ENCODE data around the gene FER. TPM values are rescaled to one million over a fixed set of nuclear protein-coding genes. Genes with fewer than 3 reads are reported as not detected.

The FER gene
- total RNA-seq, 1 experiment from 2014 or later = 20.6 TPM

DNA sequence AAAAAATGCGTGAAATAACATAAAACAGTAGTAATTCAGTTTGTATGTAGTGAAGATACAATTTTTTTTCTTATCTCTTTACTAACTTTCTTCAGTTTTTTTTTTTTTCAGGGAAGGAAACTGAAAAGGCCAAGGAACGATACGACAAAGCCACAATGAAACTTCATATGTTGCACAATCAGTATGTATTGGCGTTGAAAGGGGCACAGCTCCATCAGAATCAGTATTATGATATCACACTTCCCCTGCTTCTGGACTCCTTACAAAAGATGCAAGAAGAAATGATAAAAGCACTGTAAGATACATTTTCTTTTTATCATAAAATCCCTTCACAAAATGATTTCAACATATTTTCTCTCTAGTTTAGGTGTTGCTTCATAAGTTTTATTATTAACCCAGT lies 120.0 kb downstream of the FER start:
- Histone ChIP-seq H3K4me2 (no peak overlapping the region), H3K9me3 (ENCODE audit: insufficient read depth, low read depth) (no peaks in the 10 kb centered on the region), H4K20me1 (ENCODE audit: insufficient read depth) (no peaks in the 10 kb centered on the region), H3K27ac (no peak overlapping the region), H3K9me2 (ENCODE audit: insufficient read depth) (no peaks in the 10 kb centered on the region), H2AFZ (no peak overlapping the region), H3K27me3 (ENCODE audit: insufficient read depth, low read depth) (no peaks in the 10 kb centered on the region), H3K4me1 (replicated peaks; ENCODE audit: insufficient read depth) (no peaks in the 10 kb centered on the region), H3K4me3 (no peak overlapping the region), H3K36me3 (ENCODE audit: low read depth) (no peaks in the 10 kb centered on the region), H3K79me2 (ENCODE audit: low read depth) (no peaks in the 10 kb centered on the region), H3F3A (ENCODE audit: insufficient read depth, low read depth) (no peaks in the 10 kb centered on the region; the same call in 1 of the 2 replicates)
- intact Hi-C loops (cut with micrococcal nuclease; ENCODE audit: unreplicated experiment) = no loop called here
- TF ChIP-seq CTCF (conservative IDR thresholded peaks at IDR 0.05) (no peak), EZH2 (IDR thresholded peaks at IDR 0.05; ENCODE audit: low read depth) (no peak)
- BruUV-seq (replicated peaks) = no TSS peak
- POLR2A ChIA-PET (ENCODE audit: unreplicated experiment) = no interaction called here
- no peak for DNase-seq
- CTCF ChIA-PET = no interaction called here

GRCh38 chr5:108869066-108869465 lies 121.4 kb downstream of the FER start:
- intact Hi-C loops (cut with micrococcal nuclease; ENCODE audit: unreplicated experiment) = no loop called here
- BruUV-seq (replicated peaks) = no TSS peak
- no peak for DNase-seq
- Histone ChIP-seq H2AFZ (no peak overlapping the region), H3K79me2 (ENCODE audit: low read depth) (no peaks in the 10 kb centered on the region), H3K9me2 (ENCODE audit: insufficient read depth) (no peaks in the 10 kb centered on the region), H3K27ac (no peak overlapping the region), H3F3A (ENCODE audit: insufficient read depth, low read depth) (no peaks in the 10 kb centered on the region; the same call in 1 of the 2 replicates), H3K27me3 (ENCODE audit: insufficient read depth, low read depth) (no peaks in the 10 kb centered on the region), H3K36me3 (ENCODE audit: low read depth) (no peaks in the 10 kb centered on the region), H3K4me3 (no peak overlapping the region), H4K20me1 (ENCODE audit: insufficient read depth) (no peaks in the 10 kb centered on the region), H3K9me3 (ENCODE audit: insufficient read depth, low read depth) (no peaks in the 10 kb centered on the region), H3K4me2 (no peak overlapping the region), H3K4me1 (replicated peaks; ENCODE audit: insufficient read depth) (no peaks in the 10 kb centered on the region)
- TF ChIP-seq CTCF (conservative IDR thresholded peaks at IDR 0.05) (no peak), EZH2 (IDR thresholded peaks at IDR 0.05; ENCODE audit: low read depth) (no peak)
- ChIA-PET CTCF (no interaction called here), POLR2A (ENCODE audit: unreplicated experiment) (no interaction called here)

DNA sequence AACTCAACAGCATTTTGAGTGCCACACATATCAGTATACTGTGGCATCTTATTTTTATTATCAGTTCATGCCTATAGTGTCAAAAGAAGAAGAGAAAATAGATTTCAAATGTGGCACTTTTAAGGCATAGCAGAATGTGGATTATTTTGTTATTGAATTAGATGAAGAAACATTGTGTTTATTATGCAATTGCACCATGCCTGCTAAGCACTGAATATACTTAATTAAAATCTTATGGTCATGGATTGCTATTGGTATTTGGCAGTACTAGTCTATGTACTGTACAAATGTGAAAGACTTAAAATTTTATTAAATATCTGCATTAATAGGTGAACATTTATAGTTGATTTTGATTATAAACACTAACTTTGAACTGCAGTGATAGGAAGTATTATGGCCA lies 128.8 kb downstream of the FER start:
- H3K4me1 ChIP-seq (replicated peaks; ENCODE audit: insufficient read depth) = no peaks in the 10 kb centered on the region
- DNase-seq = no peak
- intact Hi-C loops (cut with micrococcal nuclease; ENCODE audit: unreplicated experiment) = no loop called here

More for the DNA sequence above, 128.8 kb downstream of the FER start:
- no peak overlapping the region for H3K27ac ChIP-seq
- BruUV-seq (replicated peaks) = no TSS peak
- no peaks in the 10 kb centered on the region for H3K9me2 ChIP-seq (ENCODE audit: insufficient read depth)
- H3K9me3 ChIP-seq (ENCODE audit: insufficient read depth, low read depth) = no peaks in the 10 kb centered on the region
- H3K27me3 ChIP-seq (ENCODE audit: insufficient read depth, low read depth) = no peaks in the 10 kb centered on the region
- no peak overlapping the region for H3K4me2 ChIP-seq
- no peaks in the 10 kb centered on the region for H4K20me1 ChIP-seq (ENCODE audit: insufficient read depth)
- H3K36me3 ChIP-seq (ENCODE audit: low read depth) = no peaks in the 10 kb centered on the region
- POLR2A ChIA-PET (ENCODE audit: unreplicated experiment) = no interaction called here
- H3F3A ChIP-seq (ENCODE audit: insufficient read depth, low read depth) = no peaks in the 10 kb centered on the region
- CTCF ChIA-PET = no interaction called here
- no peak overlapping the region for H3K4me3 ChIP-seq
- no peaks in the 10 kb centered on the region for H3K79me2 ChIP-seq (ENCODE audit: low read depth)
- no peak overlapping the region for H2AFZ ChIP-seq
- TF ChIP-seq EZH2 (IDR thresholded peaks at IDR 0.05; ENCODE audit: low read depth) = no peak
- TF ChIP-seq CTCF (conservative IDR thresholded peaks at IDR 0.05) = no peak
